ENCODE results near the gene COL9A3.
A peak's percentile ranks its signal among the peaks of the same experiment; 100 is the strongest.

Gene COL9A3

DNA sequence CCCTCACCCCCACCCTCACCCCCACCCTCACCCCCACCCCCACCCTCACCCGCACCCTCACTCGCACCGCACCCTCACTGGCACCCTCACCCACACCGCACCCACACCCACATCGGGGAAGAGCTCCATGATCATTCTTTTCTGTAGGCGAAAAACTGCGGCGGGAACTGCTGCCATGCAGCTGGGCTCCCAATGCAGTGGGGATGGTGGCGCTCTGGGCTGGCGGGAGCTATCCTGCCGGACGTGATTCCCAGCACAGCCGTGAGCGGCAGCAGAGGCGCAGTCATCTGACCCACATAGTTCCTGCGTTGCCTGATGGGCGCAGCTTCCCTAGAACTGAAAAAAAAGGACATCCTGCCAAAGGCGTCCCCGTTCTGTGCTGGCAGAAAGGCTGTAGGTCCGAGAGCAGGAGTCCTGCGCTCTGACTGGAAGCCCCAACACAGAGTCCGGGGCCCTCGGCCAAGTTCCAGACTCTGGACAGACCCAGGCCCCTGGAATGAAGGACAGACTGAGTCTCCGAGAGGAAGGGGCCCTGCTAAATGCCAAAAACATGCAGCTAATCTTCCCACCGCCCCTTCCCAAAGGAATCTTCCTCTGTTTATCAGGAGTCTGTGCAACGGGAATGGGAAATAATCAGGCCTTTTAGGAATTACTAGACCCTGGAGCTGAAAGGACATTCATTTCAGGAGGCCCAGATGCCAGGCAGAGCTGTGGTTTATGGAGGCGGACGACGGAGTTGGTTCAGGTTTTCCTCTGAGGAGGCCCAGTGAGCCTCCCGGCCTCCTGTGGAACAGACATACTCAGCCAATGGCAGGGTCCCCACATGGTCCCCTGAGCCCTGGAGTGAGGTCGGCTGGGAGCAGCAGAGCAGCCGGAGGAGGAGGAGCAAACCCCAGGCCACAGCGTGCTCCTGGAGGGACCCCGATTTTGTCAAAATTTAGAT is 58.8 kb downstream of the COL9A3 start:
- H3K27ac ChIP-seq: peak overlapping the region; percentile 77 to 79
- H3K9me3 ChIP-seq: no peaks in the 10 kb centered on the region
- DNase-seq: peak; percentile 87 to 91
- intact Hi-C loops (cut with DNase I; ENCODE audit: low total_unique reads): loop anchor here (10.0 kb wide), 2 partner anchors 59 to 129 kb away; partner anchors contain the start of genes BHLHE23 and GID8
- TF ChIP-seq, protein P1, sequence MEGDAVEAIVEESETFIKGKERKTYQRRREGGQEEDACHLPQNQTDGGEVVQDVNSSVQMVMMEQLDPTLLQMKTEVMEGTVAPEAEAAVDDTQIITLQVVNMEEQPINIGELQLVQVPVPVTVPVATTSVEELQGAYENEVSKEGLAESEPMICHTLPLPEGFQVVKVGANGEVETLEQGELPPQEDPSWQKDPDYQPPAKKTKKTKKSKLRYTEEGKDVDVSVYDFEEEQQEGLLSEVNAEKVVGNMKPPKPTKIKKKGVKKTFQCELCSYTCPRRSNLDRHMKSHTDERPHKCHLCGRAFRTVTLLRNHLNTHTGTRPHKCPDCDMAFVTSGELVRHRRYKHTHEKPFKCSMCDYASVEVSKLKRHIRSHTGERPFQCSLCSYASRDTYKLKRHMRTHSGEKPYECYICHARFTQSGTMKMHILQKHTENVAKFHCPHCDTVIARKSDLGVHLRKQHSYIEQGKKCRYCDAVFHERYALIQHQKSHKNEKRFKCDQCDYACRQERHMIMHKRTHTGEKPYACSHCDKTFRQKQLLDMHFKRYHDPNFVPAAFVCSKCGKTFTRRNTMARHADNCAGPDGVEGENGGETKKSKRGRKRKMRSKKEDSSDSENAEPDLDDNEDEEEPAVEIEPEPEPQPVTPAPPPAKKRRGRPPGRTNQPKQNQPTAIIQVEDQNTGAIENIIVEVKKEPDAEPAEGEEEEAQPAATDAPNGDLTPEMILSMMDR (IDR thresholded peaks at IDR 0.05): peak; percentile 48 to 58
- no peaks in the 10 kb centered on the region for H3K27me3 ChIP-seq
- H3K4me1 ChIP-seq: peaks cover 5 to 21% (median 20%) of the 10 kb centered on the region in 4 donors
- H3K4me3 ChIP-seq: peak overlapping the region in 1 of 2 donors; percentile 16
- peaks cover 3 to 16% (median 7%) of the 10 kb centered on the region in 3 donors for H3K36me3 ChIP-seq

DNA sequence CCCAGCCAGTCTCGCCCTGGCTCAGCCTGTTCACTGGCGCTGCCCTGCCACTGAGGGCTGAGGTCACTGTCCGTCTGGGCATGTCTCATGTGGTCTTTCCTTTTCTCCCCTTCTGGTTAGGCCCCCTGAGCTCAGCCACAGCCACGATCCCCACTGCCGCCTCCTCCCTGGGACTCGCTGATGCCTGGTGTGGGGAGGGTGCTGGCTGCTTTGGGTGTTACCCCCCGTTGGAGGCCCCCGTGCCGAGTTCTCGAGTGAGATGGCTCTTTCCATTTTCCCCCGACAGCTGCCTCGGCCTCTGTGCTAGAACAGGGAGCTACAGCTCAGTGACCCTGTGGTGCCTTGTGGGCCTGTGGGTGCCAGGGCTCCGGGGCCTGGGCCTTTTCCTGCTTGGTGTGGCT is 59.7 kb downstream of the COL9A3 start:
- H3K9me3 ChIP-seq: no peaks in the 10 kb centered on the region
- H3K27me3 ChIP-seq: no peaks in the 10 kb centered on the region
- intact Hi-C loops (cut with DNase I; ENCODE audit: low total_unique reads): loop anchor here (10.0 kb wide), 2 partner anchors 58 to 128 kb away; partner anchors contain the start of genes BHLHE23 and GID8
- peaks cover 11 to 24% (median 15%) of the 10 kb centered on the region in 3 donors for H3K36me3 ChIP-seq
- peak overlapping the region; percentile 77 to 79 for H3K27ac ChIP-seq
- TF ChIP-seq, protein P1 (IDR thresholded peaks at IDR 0.05): no peak
- H3K4me3 ChIP-seq: no peak overlapping the region
- peaks cover 5 to 21% (median 20%) of the 10 kb centered on the region in 4 donors for H3K4me1 ChIP-seq
- DNase-seq: no peak

DNA sequence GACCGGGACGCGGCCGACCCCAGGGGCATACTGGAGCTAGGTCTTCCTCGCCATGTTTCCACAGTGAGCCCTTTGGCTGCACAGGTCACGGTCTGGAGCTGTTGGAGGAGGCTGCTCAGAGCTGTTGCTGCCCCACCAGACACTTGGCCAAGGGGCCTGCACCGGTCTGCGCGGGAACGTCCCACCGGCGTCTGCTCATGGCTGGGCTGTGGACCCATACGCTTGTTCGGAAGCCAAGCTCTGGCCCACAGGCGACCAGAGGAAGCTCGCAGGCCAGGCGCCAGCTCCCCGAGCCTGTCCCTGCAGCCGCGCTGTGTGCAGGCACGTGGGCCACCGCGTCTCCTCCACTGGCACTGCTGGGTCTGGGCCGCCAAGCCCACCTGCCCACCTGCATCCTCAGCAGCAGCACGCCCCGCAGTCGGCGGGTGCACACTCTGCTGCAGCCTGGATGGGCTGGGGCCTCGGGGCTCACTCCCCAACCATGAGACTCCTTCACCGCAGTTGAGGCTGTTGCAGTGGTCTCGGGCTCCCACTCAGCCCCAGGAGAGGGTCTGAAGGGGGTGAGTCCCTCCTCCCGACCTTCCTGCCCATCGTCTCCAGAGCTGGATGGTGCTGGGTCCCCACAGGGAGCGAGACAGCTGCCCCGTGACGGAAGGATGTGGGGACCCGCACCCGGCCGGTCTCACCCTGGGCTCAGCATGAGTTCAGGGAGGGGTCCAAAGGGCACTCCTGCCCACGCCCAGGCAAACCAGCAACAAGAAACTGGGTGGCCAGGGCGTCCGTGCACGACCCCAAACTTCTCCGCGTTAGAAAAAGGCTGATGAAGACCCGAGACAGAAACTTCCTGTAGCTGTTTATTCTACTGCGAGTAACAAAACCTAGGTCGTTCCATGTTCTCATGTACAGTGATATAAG is 60.3 kb downstream of the COL9A3 start:
- Histone ChIP-seq H3K4me1 (peaks cover 5 to 21% (median 20%) of the 10 kb centered on the region in 4 donors), H3K4me3 (no peak overlapping the region), H3K9me3 (no peaks in the 10 kb centered on the region), H3K36me3 (peaks cover 17 to 30% (median 22%) of the 10 kb centered on the region in 3 donors), H3K27ac (peak overlapping the region; percentile 77 to 79), H3K27me3 (no peaks in the 10 kb centered on the region)
- intact Hi-C loops (cut with DNase I; ENCODE audit: low total_unique reads): loop anchor here (10.0 kb wide), 2 partner anchors 58 to 128 kb away; partner anchors contain the start of genes BHLHE23 and GID8
- peak; percentile 83 to 93 for DNase-seq
- TF ChIP-seq, protein P1 (IDR thresholded peaks at IDR 0.05): no peak

DNA sequence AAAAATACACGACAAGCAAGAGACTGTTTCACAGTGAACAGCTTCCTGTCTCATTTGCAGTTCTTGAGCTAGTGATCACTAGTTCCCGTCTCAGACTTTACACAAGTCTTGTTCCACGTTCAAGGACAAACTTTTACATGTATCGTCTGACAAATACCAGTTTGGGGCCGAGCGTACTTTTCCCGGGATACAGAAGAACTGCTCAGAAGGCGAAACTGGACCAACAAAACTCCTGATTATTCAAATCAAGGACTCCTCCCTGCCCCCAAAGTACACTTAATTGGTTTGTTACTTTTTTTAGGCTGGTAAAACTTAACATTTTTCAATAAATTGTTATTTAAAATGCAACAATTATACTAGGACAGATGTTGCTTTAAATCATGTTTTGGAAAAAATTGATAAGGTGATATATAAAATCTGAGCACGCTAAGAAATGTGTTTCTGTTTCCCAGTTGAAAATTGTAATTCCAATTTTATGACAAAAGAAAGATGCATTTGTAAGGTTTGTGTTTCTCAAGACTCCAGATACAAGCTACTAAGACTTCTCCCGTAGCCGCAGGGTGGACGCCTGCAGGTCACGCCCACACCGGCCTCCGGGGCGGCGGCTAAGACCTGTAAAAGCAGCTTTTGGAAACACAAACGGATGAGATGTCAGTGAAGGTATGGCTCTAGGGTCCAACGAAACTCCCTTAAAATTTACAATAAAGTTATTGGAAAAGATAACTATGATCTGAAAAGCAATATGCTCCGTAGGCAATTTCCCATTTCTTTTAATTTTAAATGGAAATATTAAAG is 61.6 kb downstream of the COL9A3 start:
- intact Hi-C loops (cut with DNase I; ENCODE audit: low total_unique reads): loop anchor here (10.0 kb wide), 2 partner anchors 56 to 126 kb away; partner anchors contain the start of genes BHLHE23 and GID8
- no peak for DNase-seq

More for the DNA sequence above, 61.6 kb downstream of the COL9A3 start:
- Histone ChIP-seq H3K9me3 (no peaks in the 10 kb centered on the region), H3K36me3 (peaks cover 17 to 30% (median 22%) of the 10 kb centered on the region in 3 donors), H3K4me1 (peaks cover 5 to 21% (median 20%) of the 10 kb centered on the region in 4 donors), H3K27ac (no peak overlapping the region), H3K27me3 (no peaks in the 10 kb centered on the region), H3K4me3 (no peak overlapping the region)
- TF ChIP-seq, protein P1 (IDR thresholded peaks at IDR 0.05): no peak
